MM.1S (cell line): Measurements from ENCODE around the gene SHMT2.

Experiments used
- DNase-seq: peaks from one replicate; pipeline ENCODE4 v3.0.0-alpha.2; 2015
- H2AFZ ChIP-seq: fragments of 300-600 bp; sonication (generic); 2 replicates; pipeline ENCODE4 v1.6.0; 2016; ENCODE audit warnings: antibody characterized with exemption, low read length
- H3F3A ChIP-seq: fragments of 300-600 bp; sonication (generic); 2 replicates; pipeline ENCODE4 v1.6.1; 2016; ENCODE audit warnings: mild to moderate bottlenecking, antibody characterized with exemption, low read length, moderate library complexity, mixed read lengths; ENCODE audit not compliant: insufficient read depth
- H3K27ac ChIP-seq: fragments of 300-600 bp; sonication (generic); 2 replicates; pipeline ENCODE4 v1.5.1; 2016; ENCODE audit warnings: mild to moderate bottlenecking, low read length
- H3K27me3 ChIP-seq: fragments of 300-600 bp; sonication (generic); replicated peaks from 2 replicates; pipeline ENCODE4 v1.6.0; 2016; ENCODE audit warnings: low read length; ENCODE audit not compliant: insufficient read depth
- H3K36me3 ChIP-seq: fragments of 300-600 bp; sonication (generic); replicated peaks from 2 replicates; pipeline ENCODE4 v1.6.1; 2016; ENCODE audit warnings: mild to moderate bottlenecking, low read length, mixed read lengths; ENCODE audit not compliant: insufficient read depth
- H3K4me1 ChIP-seq: fragments of 300-600 bp; sonication (generic); 2 replicates; pipeline ENCODE4 v1.6.1; 2016; ENCODE audit warnings: low read length, mixed read lengths
- H3K4me2 ChIP-seq: fragments of 300-600 bp; sonication (generic); 2 replicates; pipeline ENCODE4 v1.6.0; 2016; ENCODE audit warnings: low read depth, low read length
- H3K4me3 ChIP-seq: fragments of 300-600 bp; sonication (generic); 2 replicates; pipeline ENCODE4 v1.5.1; 2016; ENCODE audit warnings: low read length, mixed read lengths
- H3K79me2 ChIP-seq: fragments of 300-600 bp; sonication (generic); 2 replicates; pipeline ENCODE4 v1.6.1; 2016; ENCODE audit warnings: mixed run types, low read length, mixed read lengths
- H3K9ac ChIP-seq: fragments of 300-600 bp; sonication (generic); 2 replicates; pipeline ENCODE4 v1.6.1; 2016; ENCODE audit warnings: low read length, mixed read lengths
- H3K9me2 ChIP-seq: fragments of 300-600 bp; sonication (generic); replicated peaks from 2 replicates; pipeline ENCODE4 v1.6.1; 2016; ENCODE audit warnings: mild to moderate bottlenecking, low read length, mixed read lengths; ENCODE audit not compliant: insufficient read depth
- H3K9me3 ChIP-seq: fragments of 300-600 bp; sonication (generic); replicated peaks from 2 replicates; pipeline ENCODE4 v1.6.1; 2016; ENCODE audit warnings: mild to moderate bottlenecking, low read length, mixed read lengths; ENCODE audit not compliant: insufficient read depth
- H4K20me1 ChIP-seq: fragments of 300-600 bp; sonication (generic); 2 replicates; pipeline ENCODE4 v1.6.1; 2016; ENCODE audit warnings: mild to moderate bottlenecking, low read length, moderate library complexity, mixed read lengths; ENCODE audit not compliant: insufficient read depth
- EZH2 ChIP-seq: fragments of 300-600 bp; sonication (generic); optimal IDR thresholded peaks from 2 replicates; pipeline ENCODE3; 2017; ENCODE audit warnings: low read depth, mild to moderate bottlenecking, antibody characterized with exemption, low read length, mixed read lengths
- EZH2phosphoT487 ChIP-seq: fragments of 300-600 bp; sonication (generic); IDR thresholded peaks from 2 replicates; pipeline ENCODE4 v1.6.1; 2018; ENCODE audit warnings: antibody characterized with exemption, low read length
- TF ChIP-seq, protein P1 (sequence below): fragments of 300-600 bp; sonication (generic); IDR thresholded peaks from 2 replicates; pipeline ENCODE4 v1.5.1; 2016; ENCODE audit warnings: antibody characterized with exemption, low read length, mixed read lengths

The SHMT2 gene

GRCh38 chr12:57243521-57244311 lies 14.2 kb downstream of the SHMT2 start:
- DNase-seq: peak; percentile 82
- H3F3A ChIP-seq: peaks cover 29% of the 10 kb centered on the region; the same call in 1 of the 2 replicates
- peak overlapping the region; percentile 32; the same call in 1 of the 2 replicates for H3K9ac ChIP-seq
- H3K27ac ChIP-seq: no peak overlapping the region
- H2AFZ ChIP-seq: peak overlapping the region; percentile 66; the same call in 1 of the 2 replicates
- peaks cover 3% of the 10 kb centered on the region; the same call in 1 of the 2 replicates for H4K20me1 ChIP-seq
- peak overlapping the region; percentile 97 for H3K4me2 ChIP-seq
- H3K79me2 ChIP-seq: no peaks in the 10 kb centered on the region
- peak overlapping the region; percentile 68 for H3K4me3 ChIP-seq
- H3K9me3 ChIP-seq: no peaks in the 10 kb centered on the region
- H3K27me3 ChIP-seq: peaks cover 36% of the 10 kb centered on the region
- TF ChIP-seq EZH2: no peak
- TF ChIP-seq EZH2phosphoT487: no peak
- TF ChIP-seq, protein P1, sequence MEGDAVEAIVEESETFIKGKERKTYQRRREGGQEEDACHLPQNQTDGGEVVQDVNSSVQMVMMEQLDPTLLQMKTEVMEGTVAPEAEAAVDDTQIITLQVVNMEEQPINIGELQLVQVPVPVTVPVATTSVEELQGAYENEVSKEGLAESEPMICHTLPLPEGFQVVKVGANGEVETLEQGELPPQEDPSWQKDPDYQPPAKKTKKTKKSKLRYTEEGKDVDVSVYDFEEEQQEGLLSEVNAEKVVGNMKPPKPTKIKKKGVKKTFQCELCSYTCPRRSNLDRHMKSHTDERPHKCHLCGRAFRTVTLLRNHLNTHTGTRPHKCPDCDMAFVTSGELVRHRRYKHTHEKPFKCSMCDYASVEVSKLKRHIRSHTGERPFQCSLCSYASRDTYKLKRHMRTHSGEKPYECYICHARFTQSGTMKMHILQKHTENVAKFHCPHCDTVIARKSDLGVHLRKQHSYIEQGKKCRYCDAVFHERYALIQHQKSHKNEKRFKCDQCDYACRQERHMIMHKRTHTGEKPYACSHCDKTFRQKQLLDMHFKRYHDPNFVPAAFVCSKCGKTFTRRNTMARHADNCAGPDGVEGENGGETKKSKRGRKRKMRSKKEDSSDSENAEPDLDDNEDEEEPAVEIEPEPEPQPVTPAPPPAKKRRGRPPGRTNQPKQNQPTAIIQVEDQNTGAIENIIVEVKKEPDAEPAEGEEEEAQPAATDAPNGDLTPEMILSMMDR: peak; percentile 78
- H3K4me1 ChIP-seq: peaks cover 26% of the 10 kb centered on the region
- no peaks in the 10 kb centered on the region for H3K9me2 ChIP-seq
- H3K36me3 ChIP-seq: no peaks in the 10 kb centered on the region

DNA sequence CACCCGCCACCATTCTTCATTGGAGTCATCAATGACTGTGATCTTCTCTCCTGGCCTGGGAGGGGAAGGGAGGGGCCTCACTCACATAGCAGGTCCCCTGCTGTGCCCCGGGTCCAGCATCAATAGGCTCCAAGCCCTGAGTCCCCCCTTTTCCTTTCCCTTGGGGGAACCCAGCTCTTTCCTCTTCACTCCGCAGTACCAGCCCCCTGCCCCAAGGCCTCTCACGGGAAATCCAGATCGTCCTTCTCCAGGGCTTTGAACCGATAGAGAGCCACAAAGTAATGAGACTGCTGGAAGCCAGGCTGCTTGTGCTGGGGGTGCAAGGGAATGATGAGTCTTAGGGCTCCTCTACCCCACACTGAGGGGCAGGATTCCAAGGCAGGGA lies 14.8 kb downstream of the SHMT2 start:
- no peak for DNase-seq
- H3K4me1 ChIP-seq: peaks cover 22% of the 10 kb centered on the region
- H3F3A ChIP-seq: peaks cover 29% of the 10 kb centered on the region; the same call in 1 of the 2 replicates
- H3K9ac ChIP-seq: no peak overlapping the region
- H3K9me3 ChIP-seq: no peaks in the 10 kb centered on the region
- H3K36me3 ChIP-seq: no peaks in the 10 kb centered on the region
- peaks cover 35% of the 10 kb centered on the region for H3K27me3 ChIP-seq
- H3K4me2 ChIP-seq: 0 out of 2 replicates have a peak overlapping the region, but pooled peaks have one; percentile 97
- no peak for TF ChIP-seq EZH2
- TF ChIP-seq, protein P1: no peak
- TF ChIP-seq EZH2phosphoT487: no peak
- H3K27ac ChIP-seq: no peak overlapping the region
- no peaks in the 10 kb centered on the region for H3K9me2 ChIP-seq
- H4K20me1 ChIP-seq: peaks cover 3% of the 10 kb centered on the region; the same call in 1 of the 2 replicates
- no peaks in the 10 kb centered on the region for H3K79me2 ChIP-seq
- H3K4me3 ChIP-seq: no peak overlapping the region
- no peak overlapping the region for H2AFZ ChIP-seq

DNA sequence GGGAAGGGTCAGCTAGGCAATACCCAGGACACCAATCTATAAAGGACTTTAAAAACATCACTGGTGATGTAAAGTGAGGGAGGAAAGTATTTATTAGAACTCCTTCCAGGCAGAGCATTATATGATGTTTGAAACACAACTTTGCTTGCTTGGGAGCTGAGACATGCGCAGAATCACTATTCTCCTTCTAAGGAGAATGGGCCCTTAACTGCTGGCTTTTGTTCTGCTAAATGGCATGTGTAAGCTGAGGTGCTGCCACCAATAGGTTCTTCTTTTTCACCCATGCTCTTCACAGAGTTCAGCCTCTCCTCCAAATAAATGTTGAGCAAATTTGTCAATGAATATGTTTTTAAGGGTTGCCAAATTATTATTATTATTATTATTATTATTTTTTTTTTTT lies 17.5 kb downstream of the SHMT2 start:
- Histone ChIP-seq H3K9ac (no peak overlapping the region), H3K9me3 (no peaks in the 10 kb centered on the region), H3K36me3 (no peaks in the 10 kb centered on the region), H3K4me2 (no peak overlapping the region), H3K27me3 (peaks cover 10% of the 10 kb centered on the region), H3K4me3 (no peak overlapping the region), H3K9me2 (no peaks in the 10 kb centered on the region), H2AFZ (no peak overlapping the region), H3K79me2 (no peaks in the 10 kb centered on the region), H4K20me1 (no peaks in the 10 kb centered on the region), H3K27ac (no peak overlapping the region), H3F3A (peaks cover 10% of the 10 kb centered on the region; the same call in 1 of the 2 replicates), H3K4me1 (peaks cover 4% of the 10 kb centered on the region)
- DNase-seq: no peak
- TF ChIP-seq EZH2phosphoT487 (no peak), EZH2 (no peak)
- TF ChIP-seq, protein P1: no peak
